Rectal smooth muscle tissue (tissue), 1 donor: Measurements from ENCODE around the gene TMEM11.
"Not testable (repeated sequence)": the region's sequence is repeated elsewhere in the genome, so short reads cannot be mapped to it uniquely, and the experiment has no call there.

Experiments
- H3K27ac ChIP-seq: one replicate; pipeline ENCODE4 v1.7.0; 2013; ENCODE audit warnings: low read depth, low read length, inconsistent platforms
- H3K27me3 ChIP-seq: one replicate; pipeline ENCODE4 v1.7.0; 2013; ENCODE audit warnings: low read length; ENCODE audit not compliant: control insufficient read depth, insufficient read depth
- H3K36me3 ChIP-seq: one replicate; pipeline ENCODE4 v1.7.0; 2013; ENCODE audit warnings: low read length; ENCODE audit not compliant: control insufficient read depth, insufficient read depth
- H3K4me1 ChIP-seq: one replicate; pipeline ENCODE4 v1.7.0; 2013; ENCODE audit warnings: low read length; ENCODE audit not compliant: control insufficient read depth, insufficient read depth
- H3K4me3 ChIP-seq: one replicate; pipeline ENCODE4 v1.7.0; 2013; ENCODE audit warnings: low read length
- H3K9ac ChIP-seq: one replicate; pipeline ENCODE4 v1.7.0; 2013; ENCODE audit warnings: low read length

TMEM11 gene

GRCh38 chr17:21200590-21201297 is 13.2 kb downstream of the TMEM11 start:
- Histone ChIP-seq H3K27ac (no peak overlapping the region), H3K4me1 (no peaks in the 10 kb centered on the region), H3K4me3 (no peak overlapping the region), H3K27me3 (no peaks in the 10 kb centered on the region), H3K36me3 (peaks cover 4% of the 10 kb centered on the region), H3K9ac (no peak overlapping the region)

GRCh38 chr17:21199856-21200255 is 14.1 kb downstream of the TMEM11 start:
- H3K4me1 ChIP-seq = no peaks in the 10 kb centered on the region
- no peak overlapping the region for H3K9ac ChIP-seq
- no peak overlapping the region for H3K27ac ChIP-seq

GRCh38 chr17:21199311-21199710 is 14.7 kb downstream of the TMEM11 start:
- Histone ChIP-seq H3K27me3 (no peaks in the 10 kb centered on the region), H3K9ac (no peak overlapping the region), H3K4me1 (no peaks in the 10 kb centered on the region), H3K4me3 (no peak overlapping the region), H3K27ac (no peak overlapping the region), H3K36me3 (peaks cover 4% of the 10 kb centered on the region)

More at GRCh38 chr17:21199856-21200255, 14.1 kb downstream of the TMEM11 start:
- Histone ChIP-seq H3K36me3 (peaks cover 4% of the 10 kb centered on the region), H3K4me3 (no peak overlapping the region), H3K27me3 (no peaks in the 10 kb centered on the region)

GRCh38 chr17:21198411-21198810 is 15.6 kb downstream of the TMEM11 start:
- no peak overlapping the region for H3K4me3 ChIP-seq
- H3K9ac ChIP-seq = no peak overlapping the region
- H3K36me3 ChIP-seq = peaks cover 4% of the 10 kb centered on the region
- no peaks in the 10 kb centered on the region for H3K4me1 ChIP-seq
- H3K27me3 ChIP-seq = no peaks in the 10 kb centered on the region
- no peak overlapping the region for H3K27ac ChIP-seq

- H3K4me1 ChIP-seq = peaks cover 3% of the 10 kb centered on the region
- no peak overlapping the region for H3K4me3 ChIP-seq
- H3K36me3 ChIP-seq = peaks cover 7% of the 10 kb centered on the region
- no peaks in the 10 kb centered on the region for H3K27me3 ChIP-seq
- H3K9ac ChIP-seq = no peak overlapping the region
- H3K27ac ChIP-seq = no peak overlapping the region
Observed at GRCh38 chr17:21196126-21196525, 17.8 kb downstream of the TMEM11 start.

- Histone ChIP-seq H3K27ac (no peak overlapping the region), H3K27me3 (no peaks in the 10 kb centered on the region), H3K9ac (no peak overlapping the region), H3K36me3 (peaks cover 7% of the 10 kb centered on the region), H3K4me1 (peaks cover 3% of the 10 kb centered on the region), H3K4me3 (no peak overlapping the region)
Observed at GRCh38 chr17:21194703-21195102, 19.3 kb downstream of the TMEM11 start.

GRCh38 chr17:21194226-21194625 is 19.7 kb downstream of the TMEM11 start:
- Histone ChIP-seq H3K27ac (no peak overlapping the region), H3K9ac (no peak overlapping the region)

GRCh38 chr17:21193031-21193430 is 20.9 kb downstream of the TMEM11 start:
- H3K4me3 ChIP-seq = no peak overlapping the region
- H3K4me1 ChIP-seq = peaks cover 3% of the 10 kb centered on the region
- peaks cover 7% of the 10 kb centered on the region for H3K36me3 ChIP-seq
- no peaks in the 10 kb centered on the region for H3K27me3 ChIP-seq
- H3K27ac ChIP-seq = no peak overlapping the region
- H3K9ac ChIP-seq = no peak overlapping the region

More at GRCh38 chr17:21194226-21194625, 19.7 kb downstream of the TMEM11 start:
- H3K4me1 ChIP-seq = peaks cover 3% of the 10 kb centered on the region
- H3K27me3 ChIP-seq = no peaks in the 10 kb centered on the region
- peaks cover 8% of the 10 kb centered on the region for H3K36me3 ChIP-seq
- no peak overlapping the region for H3K4me3 ChIP-seq

- H3K27me3 ChIP-seq, H3K4me3 ChIP-seq, H3K27ac ChIP-seq, H3K9ac ChIP-seq, H3K36me3 ChIP-seq, H3K4me1 ChIP-seq: not testable (repeated sequence)
Observed at GRCh38 chr17:21192414-21192813, 21.5 kb downstream of the TMEM11 start.

- no peaks in the 10 kb centered on the region for H3K27me3 ChIP-seq
- peaks cover 7% of the 10 kb centered on the region for H3K36me3 ChIP-seq
- H3K4me1 ChIP-seq = peaks cover 3% of the 10 kb centered on the region
- H3K9ac ChIP-seq = no peak overlapping the region
- H3K4me3 ChIP-seq = no peak overlapping the region
- no peak overlapping the region for H3K27ac ChIP-seq
Observed at GRCh38 chr17:21191698-21192097, 22.3 kb downstream of the TMEM11 start.

GRCh38 chr17:21190078-21190477 is 23.9 kb downstream of the TMEM11 start:
- H3K4me3 ChIP-seq = no peak overlapping the region
- H3K4me1 ChIP-seq = peaks cover 3% of the 10 kb centered on the region
- H3K27ac ChIP-seq = no peak overlapping the region
- H3K36me3 ChIP-seq = peaks cover 10% of the 10 kb centered on the region
- H3K27me3 ChIP-seq = no peaks in the 10 kb centered on the region
- no peak overlapping the region for H3K9ac ChIP-seq

- Histone ChIP-seq H3K4me1 (peaks cover 3% of the 10 kb centered on the region), H3K27me3 (no peaks in the 10 kb centered on the region), H3K27ac (no peak overlapping the region), H3K36me3 (peaks cover 10% of the 10 kb centered on the region), H3K4me3 (no peak overlapping the region), H3K9ac (no peak overlapping the region)
Observed at GRCh38 chr17:21189361-21189760, 24.6 kb downstream of the TMEM11 start.
